Neural cell (in vitro differentiated cells): ENCODE results near the gene INTS12. TPM values are rescaled to one million over a fixed set of nuclear protein-coding genes. Genes with fewer than 3 reads are reported as not detected.

Source experiments
- H2AFZ ChIP-seq: fragments of 200-600, 300-800 bp; sonication (generic), shearing (Covaris generic); 2 replicates; pipeline ENCODE4 v1.6.0; 2014; ENCODE audit warnings: low read depth, mild to moderate bottlenecking, antibody characterized with exemption, low read length, moderate library complexity
- H3F3A ChIP-seq: fragments of 200-600 bp; shearing (Covaris generic); 2 replicates; pipeline ENCODE4 v1.6.1; 2016; ENCODE audit warnings: mild to moderate bottlenecking, moderate library complexity, mixed read lengths, antibody characterized with exemption, low read length; ENCODE audit not compliant: insufficient read depth, poor library complexity, severe bottlenecking
- H3K27ac ChIP-seq: fragments of 200-600, 300-800 bp; sonication (generic), shearing (Covaris generic); 2 replicates; pipeline ENCODE4 v1.5.1; 2014; ENCODE audit warnings: mild to moderate bottlenecking, low read length, moderate library complexity
- H3K27me3 ChIP-seq: fragments of 300-800, 200-600 bp; sonication (generic), shearing (Covaris generic); 2 replicates; pipeline ENCODE4 v1.6.0; 2014; ENCODE audit warnings: mild to moderate bottlenecking, low read depth, low read length, moderate library complexity; ENCODE audit not compliant: insufficient read depth
- H3K36me3 ChIP-seq: fragments of 300-800, 200-600 bp; sonication (generic), shearing (Covaris generic); 2 replicates; pipeline ENCODE4 v1.5.1; 2014; ENCODE audit warnings: mild to moderate bottlenecking, antibody characterized with exemption, low read length, moderate library complexity; ENCODE audit not compliant: insufficient read depth
- H3K4me2 ChIP-seq: fragments of 300-800, 200-600 bp; sonication (generic), shearing (Covaris generic); 2 replicates; pipeline ENCODE4 v1.6.0; 2014; ENCODE audit warnings: mild to moderate bottlenecking, low read length
- H3K4me3 ChIP-seq: fragments of 300-800, 200-600 bp; sonication (generic), shearing (Covaris generic); 2 replicates; pipeline ENCODE4 v1.5.1; 2014; ENCODE audit warnings: mild to moderate bottlenecking, low read length, moderate library complexity
- H3K79me2 ChIP-seq: fragments of 200-600 bp; shearing (Covaris generic); replicated peaks from 2 replicates; pipeline ENCODE4 v1.6.0; 2014; ENCODE audit warnings: mild to moderate bottlenecking, low read length, moderate library complexity; ENCODE audit not compliant: insufficient read depth
- H3K9ac ChIP-seq: fragments of 300-800, 200-600 bp; sonication (generic), shearing (Covaris generic); 2 replicates; pipeline ENCODE4 v1.6.1; 2016; ENCODE audit warnings: mild to moderate bottlenecking, low read length, mixed read lengths
- H3K9me2 ChIP-seq: fragments of 200-600 bp; shearing (Covaris generic); 2 replicates; pipeline ENCODE4 v1.6.1; 2016; ENCODE audit warnings: mild to moderate bottlenecking, low read length, mixed read lengths; ENCODE audit not compliant: insufficient read depth
- H3K9me3 ChIP-seq: fragments of 200-600, 300-800 bp; sonication (generic), shearing (Covaris generic); 2 replicates; pipeline ENCODE4 v1.6.1; 2016; ENCODE audit warnings: mild to moderate bottlenecking, mixed run types, low read length, moderate library complexity, mixed read lengths
- H4K20me1 ChIP-seq: fragments of 200-600 bp; shearing (Covaris generic); 2 replicates; pipeline ENCODE4 v1.6.1; 2016; ENCODE audit warnings: mild to moderate bottlenecking, mixed run types; ENCODE audit not compliant: insufficient read depth
- CTCF ChIP-seq: fragments of 450-650 bp; IDR thresholded peaks from 2 replicates; pipeline ENCODE4 v1.5.1; 2014; ENCODE audit warnings: antibody characterized with exemption, mild to moderate bottlenecking, moderate library complexity; ENCODE audit not compliant: poor library complexity, severe bottlenecking
- EP300 ChIP-seq: fragments of 450-650 bp; conservative IDR thresholded peaks from 2 replicates; pipeline ENCODE4 v1.6.1; 2014; ENCODE audit warnings: antibody characterized with exemption, mild to moderate bottlenecking, moderate library complexity; ENCODE audit not compliant: poor library complexity, severe bottlenecking
- EZH2 ChIP-seq: fragments of 200-600, 300-800 bp; shearing (Covaris generic), sonication (generic); IDR thresholded peaks from 2 replicates; pipeline ENCODE4 v1.6.1; 2014; ENCODE audit warnings: antibody characterized with exemption, low read length, borderline replicate concordance, mild to moderate bottlenecking; ENCODE audit not compliant: insufficient read depth, poor library complexity, severe bottlenecking
- MXI1 ChIP-seq: fragments of 450-650 bp; conservative IDR thresholded peaks from 2 replicates; pipeline ENCODE4 v1.6.1; 2014; ENCODE audit warnings: antibody characterized with exemption, mild to moderate bottlenecking; ENCODE audit not compliant: poor library complexity, severe bottlenecking
- POLR2AphosphoS5 ChIP-seq: IDR thresholded peaks from 2 replicates; pipeline ENCODE4 v1.6.1; 2012
- RAD21 ChIP-seq: fragments of 450-650 bp; conservative IDR thresholded peaks from 2 replicates; pipeline ENCODE4 v1.6.1; 2014; ENCODE audit warnings: antibody characterized with exemption, mild to moderate bottlenecking, moderate library complexity
- REST ChIP-seq: IDR thresholded peaks from 2 replicates; pipeline ENCODE4 v1.6.1; 2012; ENCODE audit warnings: borderline replicate concordance
- SMC3 ChIP-seq: fragments of 450-650 bp; conservative IDR thresholded peaks from 2 replicates; pipeline ENCODE4 v1.6.1; 2014; ENCODE audit warnings: antibody characterized with exemption, mild to moderate bottlenecking, moderate library complexity; ENCODE audit not compliant: poor library complexity
- TAF1 ChIP-seq: IDR thresholded peaks from 2 replicates; pipeline ENCODE4 v1.6.1; 2012; ENCODE audit warnings: low read depth
- polyA plus RNA-seq: library from polyadenylated mRNA; depleted of rRNA; stranded (reverse); fragments of >200 nt; gene quantifications from 2 replicates; pipeline ENCODE4 v1.2.3, GENCODE V29; 2014

Gene INTS12
- polyA plus RNA-seq, 1 donor from 2014 or later = 24.2 TPM

- H3K9me3 ChIP-seq = no peaks in the 10 kb centered on the region
These were observed 44.9 kb upstream of the INTS12 start for GRCh38 chr4:105753361-105753760.

GRCh38 chr4:105751718-105752299, 43.3 kb upstream of the INTS12 start:
- Histone ChIP-seq H3K27me3 (no peaks in the 10 kb centered on the region), H3K9ac (no peak overlapping the region), H3K9me3 (no peaks in the 10 kb centered on the region), H3K4me3 (no peak overlapping the region), H4K20me1 (no peaks in the 10 kb centered on the region), H3K27ac (no peak overlapping the region), H3F3A (no peaks in the 10 kb centered on the region), H3K36me3 (no peaks in the 10 kb centered on the region), H3K4me2 (no peak overlapping the region), H3K79me2 (no peaks in the 10 kb centered on the region), H3K9me2 (no peaks in the 10 kb centered on the region), H2AFZ (no peak overlapping the region)
- TF ChIP-seq EP300 (no peak), RAD21 (no peak), MXI1 (no peak), POLR2AphosphoS5 (no peak), EZH2 (no peak), SMC3 (no peak), REST (no peak), CTCF (no peak), TAF1 (no peak)

More at GRCh38 chr4:105753361-105753760, 44.9 kb upstream of the INTS12 start:
- H3K9me2 ChIP-seq = no peaks in the 10 kb centered on the region
- no peak for TF ChIP-seq RAD21
- TF ChIP-seq REST = no peak
- TF ChIP-seq TAF1 = no peak
- H2AFZ ChIP-seq = no peak overlapping the region
- H3K27ac ChIP-seq = no peak overlapping the region
- H3K4me3 ChIP-seq = no peak overlapping the region
- no peaks in the 10 kb centered on the region for H3K79me2 ChIP-seq
- H3K27me3 ChIP-seq = no peaks in the 10 kb centered on the region
- no peaks in the 10 kb centered on the region for H3F3A ChIP-seq
- no peaks in the 10 kb centered on the region for H4K20me1 ChIP-seq
- H3K9ac ChIP-seq = no peak overlapping the region
- H3K36me3 ChIP-seq = no peaks in the 10 kb centered on the region
- no peak overlapping the region for H3K4me2 ChIP-seq
